Heart left ventricle (tissue), 13 donors: ENCODE results near the gene CDCP1.

Experiments
- CTCF ChIP-seq, 12 donors: fragments of 200-600 bp; sonication (generic) in 4 of 12; IDR thresholded peaks; one replicate each; pipeline versions ENCODE4 v1.5.0 to v1.8.0; 2018 to 2022; ENCODE audit warnings: antibody characterized with exemption in 12 of 12, mild to moderate bottlenecking in 5 of 12
- POLR2A ChIP-seq, 2 donors: fragments of 450-650 bp; IDR thresholded peaks; one replicate each; pipeline ENCODE4 v1.6.1; 2017; ENCODE audit warnings: antibody characterized with exemption in 2 of 2, mild to moderate bottlenecking in 2 of 2, moderate library complexity in 2 of 2
- donor health status: ischemic (EF 13 %, LVEDD 7.1; RV severe dilation, severe dysfunction).
- donor health status: DM: no; HTN: yes; CAD: no.
- donor health status: DM: no; HTN: no; CAD: no.
- donor health status: ischemic (EF 25% LVEDD 6.9; RV normal size, moderate dysfunction).
- donor health status: ischemic (EF 25% LVEDD 5.7; RV mildly dilated, moderate dysfunction).
- donor health status: ischemic (EF 35%, LVEDD 5.7; RV mildly dilated, moderate dysfunction).
- donor health status: nonischemic (EF 11% LVEDD 7.7; RV severe dilation, severe dysfunction).
- donor health status: DM: yes; HTN: yes; CAD: no.
- donor health status: PGD.
- donor health status: ischemic (EF 29% LVEDD 5.4; RV normal size, mild dysfunction).
- donor health status: nonischemic (EF 23%, LVEDD 6.1; RV moderate dilation, normal function).

- TF ChIP-seq CTCF (IDR thresholded peaks at IDR 0.05) (no peak), POLR2A (IDR thresholded peaks at IDR 0.05) (no peak)
Measured at GRCh38 chr3:45191424-45191823, 45.2 kb upstream of the CDCP1 start.
